Stimulated activated CD4-positive, alpha-beta T cell treated with anti-CD3 and anti-CD28 coated beads, Interleukin-4, amount 100 ng/mL, for 24 hours (primary cell): ENCODE results near the gene TOB2.
A peak's percentile ranks its signal among the peaks of the same experiment; 100 is the strongest.
"Not testable (repeated sequence)": the region's sequence is repeated elsewhere in the genome, so short reads cannot be mapped to it uniquely, and the experiment has no call there.

Experiments
- DNase-seq: peaks from one replicate; pipeline ENCODE4 v3.0.0-alpha.2; 2020

TOB2 gene

DNA sequence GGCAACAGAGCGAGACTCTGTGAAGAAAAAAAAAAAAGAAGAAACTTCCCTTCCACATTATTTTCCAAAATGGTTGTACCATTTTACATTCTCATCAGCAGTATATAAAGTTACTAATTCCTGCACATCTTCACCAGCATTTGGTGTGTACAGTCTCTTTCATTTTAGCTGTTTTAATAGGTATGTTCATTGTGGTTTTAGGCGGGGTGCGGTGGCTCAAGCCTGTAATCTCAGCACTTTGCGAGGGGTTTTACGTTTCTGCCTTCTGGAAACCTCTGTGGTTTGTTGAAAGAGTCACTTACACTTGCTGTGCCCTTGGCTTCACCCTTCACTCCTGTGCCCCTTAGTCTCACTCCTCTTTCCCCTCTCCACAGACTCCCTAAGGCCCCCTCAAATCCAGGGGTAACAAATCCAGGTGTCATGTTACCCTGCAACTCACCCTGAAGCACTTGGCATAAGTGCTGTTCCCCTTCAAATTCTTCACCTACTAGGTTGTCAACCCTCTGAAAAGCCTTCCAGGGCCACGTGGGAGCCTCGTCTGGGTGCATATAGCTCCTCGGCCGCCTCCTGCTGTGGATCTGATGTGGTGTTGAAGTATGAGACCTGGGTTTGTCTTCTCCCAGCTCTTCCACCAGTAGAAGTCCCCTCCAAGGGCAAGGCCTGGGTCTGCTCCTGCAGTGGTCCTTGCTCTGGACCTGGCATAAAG lies 20.8 kb downstream of the TOB2 start:
- DNase-seq, result peak; percentile 34

DNA sequence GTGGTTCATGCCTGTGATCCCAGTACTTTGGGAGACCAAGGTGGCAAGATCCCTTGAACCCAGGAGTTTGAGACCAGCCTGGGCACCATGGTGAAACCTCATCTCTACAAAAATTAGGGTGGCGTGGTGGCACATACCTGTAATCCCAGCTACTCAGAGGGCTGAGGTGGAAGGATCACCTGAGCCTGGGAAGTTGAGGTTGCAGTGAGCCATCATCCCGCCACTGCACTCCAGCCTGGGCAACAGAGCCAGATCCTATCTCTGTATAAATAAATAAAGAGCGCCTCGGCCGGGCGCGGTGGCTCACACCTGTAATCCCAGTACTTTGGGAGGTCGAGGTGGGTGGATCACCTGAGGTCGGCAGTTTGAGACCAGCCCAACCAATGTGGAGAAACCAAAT lies 27.9 kb downstream of the TOB2 start:
- no peak for DNase-seq

DNA sequence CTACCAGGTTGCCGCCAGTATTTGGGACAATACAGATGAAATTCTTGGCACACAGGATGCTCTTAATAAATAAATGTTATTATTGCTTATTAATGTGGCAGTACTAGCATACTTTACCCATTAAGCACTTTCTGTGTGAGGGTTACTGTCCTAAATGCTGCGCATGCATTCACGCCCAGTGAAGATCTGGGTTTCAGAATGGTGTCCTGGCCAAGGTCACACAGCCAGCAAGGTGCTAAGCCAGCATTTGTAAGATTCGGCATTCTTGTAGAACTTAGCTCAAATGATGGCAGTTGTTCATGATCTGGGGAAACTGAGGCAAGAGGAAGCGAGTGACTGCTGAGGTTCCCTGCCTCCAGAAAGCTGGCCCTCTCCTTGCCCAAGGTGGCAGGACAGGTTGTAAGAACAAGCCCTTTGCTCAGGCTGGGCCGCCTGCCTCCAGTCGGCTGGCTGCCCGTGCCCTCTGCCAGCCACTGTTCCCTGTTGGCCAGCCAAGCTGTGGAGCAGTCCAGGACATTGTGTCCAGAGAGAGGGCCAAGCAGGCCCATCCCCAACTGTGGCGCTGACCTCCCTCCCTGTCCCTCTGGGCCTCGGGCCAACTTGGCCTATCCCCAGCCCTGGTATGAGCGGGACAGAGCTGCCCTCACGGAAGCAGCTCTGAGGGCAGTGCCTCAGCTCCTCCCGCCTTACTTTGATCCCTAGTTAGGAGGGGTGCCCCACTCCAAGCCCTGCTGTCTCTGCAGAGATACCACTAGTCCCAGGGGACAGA lies 28.8 kb downstream of the TOB2 start:
- DNase-seq, result no peak

DNA sequence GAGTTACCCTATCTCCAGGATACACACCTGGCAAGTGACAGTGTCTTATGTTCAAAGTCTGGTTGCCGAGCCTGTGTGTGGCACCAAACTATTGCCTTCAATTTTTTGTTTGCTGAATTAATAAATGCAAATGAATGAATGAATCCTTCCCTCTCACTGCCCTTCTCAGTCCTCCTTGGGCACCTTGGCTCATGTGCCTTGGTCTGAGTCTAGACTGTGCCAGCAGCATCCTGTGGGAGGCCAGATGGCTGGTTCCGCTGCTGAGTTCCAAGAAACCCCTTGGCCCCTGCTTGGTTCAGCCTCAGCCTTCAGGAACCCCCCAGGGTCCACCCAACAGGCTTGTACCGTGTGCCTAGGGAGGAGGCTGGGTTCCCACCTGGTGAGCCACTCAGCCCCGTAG lies 31.0 kb downstream of the TOB2 start:
- no peak for DNase-seq

DNA sequence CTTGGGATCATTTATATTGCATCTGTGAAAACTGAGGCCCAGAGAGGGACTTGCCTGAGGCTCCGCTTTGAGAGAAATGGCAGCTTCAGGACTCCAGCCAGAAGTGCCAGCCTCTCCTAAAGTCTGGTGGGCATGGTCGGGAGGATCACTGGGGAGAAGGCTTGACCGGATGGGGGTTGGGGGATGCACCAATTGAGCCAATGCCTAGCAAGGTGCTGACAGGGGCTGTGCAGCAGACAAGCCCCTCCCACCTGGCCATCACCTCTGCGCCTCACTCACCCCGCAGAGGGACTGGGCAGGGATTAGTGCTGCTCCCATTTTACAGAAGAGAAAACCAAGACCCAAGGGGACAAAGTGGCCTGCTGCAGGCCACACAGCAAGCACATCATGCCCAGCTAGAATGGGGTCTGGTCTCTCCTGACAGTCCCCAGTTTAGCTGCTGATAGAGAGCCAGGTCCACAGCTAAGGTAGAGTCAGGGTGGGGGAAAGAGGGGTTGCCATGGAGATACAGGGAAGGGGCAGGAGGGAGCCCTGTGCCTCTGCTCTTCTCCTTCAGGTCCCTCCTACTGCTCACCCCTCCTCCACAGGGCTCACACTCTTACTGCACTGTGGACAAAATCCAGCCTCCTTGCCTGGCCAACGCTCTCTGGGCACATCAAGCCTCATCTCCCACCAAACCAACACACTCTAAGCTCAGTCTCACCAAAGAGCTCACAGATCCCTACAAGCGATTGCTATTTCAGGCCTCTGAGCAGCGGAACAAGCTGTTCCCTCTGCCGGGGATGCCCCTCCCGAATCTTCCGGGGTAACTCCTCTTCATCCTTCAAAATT lies 35.4 kb downstream of the TOB2 start:
- no peak for DNase-seq

DNA sequence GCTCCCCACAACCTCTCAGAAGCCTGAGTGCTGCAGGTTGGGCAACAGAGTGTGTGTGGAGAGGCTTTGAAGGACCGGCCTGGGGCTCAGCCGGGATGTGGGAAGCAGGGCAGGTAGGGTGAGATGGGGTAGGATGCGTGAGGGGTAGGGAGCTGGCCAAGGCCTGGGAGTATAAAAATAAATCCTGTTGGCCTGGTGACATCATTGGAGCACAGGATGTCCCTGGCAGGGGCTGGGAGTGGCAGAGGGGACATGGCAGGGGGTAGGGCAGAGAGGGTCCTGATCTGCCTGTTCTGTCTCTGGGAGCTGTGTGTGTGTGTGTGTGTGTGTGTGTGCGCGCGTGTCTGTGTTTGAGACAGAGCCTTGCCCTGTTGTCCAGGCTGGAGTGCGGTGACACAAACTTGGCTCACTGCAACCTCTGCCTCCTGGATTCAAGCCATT lies 36.3 kb downstream of the TOB2 start:
- no peak for DNase-seq

DNA sequence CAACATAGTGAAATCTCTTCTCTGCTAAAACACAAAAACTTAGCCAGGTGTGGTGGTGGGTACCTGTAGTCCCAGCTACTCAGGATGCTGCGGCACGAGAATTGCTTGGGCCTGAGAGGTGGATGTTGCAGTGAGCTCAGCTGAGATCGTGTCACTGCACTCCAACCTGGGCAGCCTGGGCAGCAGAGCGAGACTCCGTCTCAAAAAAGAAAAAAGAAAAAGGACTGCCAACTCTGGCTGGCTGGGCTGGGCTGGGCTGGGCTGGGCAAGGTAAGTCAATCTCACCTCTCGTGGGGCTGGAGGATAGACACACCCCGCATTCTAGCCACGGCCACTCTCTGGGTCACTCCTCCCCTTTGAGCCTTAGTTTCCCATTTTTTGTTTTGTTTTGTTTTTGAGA lies 37.9 kb downstream of the TOB2 start:
- DNase-seq, result no peak

DNA sequence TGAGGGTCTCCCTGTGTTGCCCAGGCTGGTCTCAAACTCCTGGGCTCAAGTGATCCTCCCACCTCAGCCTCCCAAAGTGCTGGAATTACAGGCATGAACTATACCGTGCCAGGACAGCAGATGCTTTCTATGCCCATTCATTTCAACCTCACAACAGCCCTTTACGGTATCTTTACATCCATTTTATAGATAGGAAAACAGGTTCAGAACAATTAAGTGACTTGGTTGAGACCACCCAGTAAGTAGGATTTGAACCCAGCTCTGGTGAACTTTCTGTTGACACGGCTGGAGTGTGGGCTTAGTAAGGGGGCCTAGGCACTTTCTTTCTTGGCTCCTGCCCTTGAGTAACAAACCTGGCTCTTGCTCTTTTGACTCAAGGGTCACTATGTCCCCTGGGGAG lies 39.2 kb downstream of the TOB2 start:
- no peak for DNase-seq

DNA sequence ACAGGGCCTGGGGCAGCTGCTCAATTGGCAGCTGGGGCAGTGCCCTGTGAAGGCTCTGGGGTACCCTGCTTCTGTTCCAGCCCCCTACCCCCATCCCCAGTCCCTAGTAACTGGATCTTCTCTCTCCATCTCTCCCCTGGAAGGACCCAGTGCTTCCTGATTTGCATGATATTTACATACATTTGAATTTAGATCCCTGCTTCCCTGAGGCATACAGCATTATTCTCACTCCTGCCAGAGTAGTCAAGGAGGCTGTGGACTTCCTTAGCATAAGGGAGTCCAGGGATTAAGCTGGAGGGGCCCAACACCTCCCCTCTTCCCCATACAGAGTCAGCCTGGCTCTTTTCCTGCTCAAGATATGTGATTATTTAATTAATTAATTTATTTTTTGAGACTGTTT lies 40.2 kb downstream of the TOB2 start:
- no peak for DNase-seq

DNA sequence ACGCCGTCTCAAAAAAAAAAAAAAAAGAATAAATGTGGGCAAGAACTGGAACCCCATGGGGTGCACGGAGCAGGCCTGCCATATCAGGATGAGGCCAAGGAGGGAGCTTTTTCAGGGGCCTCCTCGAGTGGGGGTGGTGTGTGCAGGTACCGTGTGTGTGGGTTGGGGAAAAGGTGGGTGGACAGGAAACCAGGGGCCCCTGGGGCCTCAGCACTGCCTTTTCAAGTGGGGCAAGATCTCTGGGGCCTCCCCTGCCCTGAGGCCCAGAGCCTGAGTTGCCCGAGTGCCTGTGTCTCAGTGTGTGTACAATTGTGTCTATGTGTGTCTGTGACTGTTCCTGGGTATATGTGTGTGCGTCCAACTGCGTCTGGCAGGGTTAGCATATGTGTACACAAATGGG lies 41.0 kb downstream of the TOB2 start:
- DNase-seq, result peak; percentile 46

DNA sequence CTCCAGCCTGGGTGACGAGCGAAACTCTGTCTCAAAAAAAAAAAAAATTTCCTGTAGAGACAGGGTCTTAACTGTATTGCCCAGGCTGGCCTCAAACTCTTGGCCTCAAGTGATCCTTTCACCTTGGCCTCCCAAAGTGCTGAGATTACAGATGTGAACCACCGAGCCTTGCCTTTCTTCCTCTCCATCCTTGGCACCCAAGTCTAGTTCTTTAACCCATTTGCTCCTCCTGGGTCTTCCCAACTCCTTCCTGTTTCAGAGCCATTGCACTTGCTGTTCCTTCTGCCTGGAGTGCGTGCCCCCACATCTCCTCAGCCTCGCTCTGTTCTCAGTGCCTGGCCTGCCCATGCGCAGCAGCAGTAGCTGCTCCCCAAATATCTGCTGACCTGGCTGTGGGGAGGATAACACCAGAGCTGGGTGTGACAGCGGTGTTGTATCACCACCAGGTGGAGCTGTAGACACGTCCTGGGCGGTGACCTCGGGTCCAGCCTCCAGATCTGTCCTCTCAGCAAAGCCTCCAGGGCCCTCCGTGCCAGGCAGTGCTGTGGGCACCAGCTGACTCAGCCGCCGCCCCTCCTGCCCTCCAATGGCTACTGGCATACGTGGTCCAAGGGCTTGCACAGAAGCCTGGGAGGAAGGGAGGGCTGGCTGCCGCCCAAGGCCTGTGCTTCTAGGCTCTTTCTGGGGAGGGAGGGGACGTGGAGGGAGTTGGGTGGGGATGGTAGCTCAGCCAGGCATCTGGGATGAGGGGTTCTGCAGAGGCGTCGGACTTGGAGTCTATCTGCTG lies 42.9 kb downstream of the TOB2 start:
- peak; percentile 88 for DNase-seq

DNA sequence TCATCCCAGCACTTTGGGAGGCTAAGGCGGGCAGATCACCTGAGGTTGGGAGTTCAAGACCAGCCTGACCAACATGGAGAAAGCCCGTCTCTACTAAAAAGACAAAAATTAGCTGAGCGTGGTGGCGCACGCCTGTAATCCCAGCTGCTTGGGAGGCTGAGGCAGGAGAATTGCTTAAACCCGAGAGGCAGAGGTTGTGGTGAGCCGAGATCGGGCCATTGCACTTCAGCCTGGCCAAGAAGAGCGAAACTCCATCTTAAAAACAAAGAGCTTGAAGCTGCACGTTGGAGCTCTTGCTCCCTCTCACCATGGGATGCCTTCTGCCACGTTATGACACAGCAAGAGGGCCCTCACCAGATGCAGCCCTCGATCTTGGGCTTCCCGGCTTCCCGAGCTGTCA lies 43.8 kb downstream of the TOB2 start:
- not testable (repeated sequence) for DNase-seq

DNA sequence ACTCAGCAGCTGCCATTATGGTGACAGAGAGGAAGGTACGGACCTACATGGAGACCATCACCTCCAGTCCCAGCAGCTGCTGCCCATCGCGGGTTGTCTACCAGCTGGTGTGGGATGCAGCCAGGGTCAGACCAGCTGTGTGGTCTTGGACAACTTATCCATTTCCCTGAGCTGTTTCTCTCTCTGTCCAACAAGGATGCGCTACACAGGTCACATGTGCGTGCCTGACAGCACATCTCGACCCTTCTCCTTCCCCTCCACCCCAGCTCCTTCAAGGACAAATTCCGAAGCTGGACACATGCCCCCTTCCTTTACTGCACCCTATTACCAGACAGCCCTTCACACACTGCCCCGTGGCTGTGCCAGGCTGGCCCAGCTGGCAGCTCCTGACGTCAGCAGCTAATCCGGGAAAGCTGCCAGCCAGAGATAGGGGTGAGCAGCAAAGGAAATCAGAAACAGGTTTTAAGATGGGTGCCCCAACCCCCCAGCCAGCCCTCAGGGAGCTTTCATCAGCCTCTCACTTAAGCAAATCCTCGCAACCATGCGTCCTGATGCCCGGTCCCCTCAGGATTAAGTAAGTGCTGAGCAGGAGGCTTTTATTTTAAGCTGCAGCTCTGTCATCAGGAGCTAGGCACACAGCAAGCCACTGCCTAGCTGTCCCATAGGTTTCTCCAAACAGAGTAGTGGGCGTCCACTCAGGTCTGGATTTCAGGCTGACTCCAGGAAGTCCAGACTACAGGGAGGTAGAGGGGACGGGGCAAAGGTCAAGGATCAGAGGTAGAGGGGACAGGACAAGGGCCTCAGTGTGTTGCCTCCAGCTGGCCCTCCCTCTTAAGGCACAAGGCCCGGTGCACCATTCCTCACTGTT lies 44.6 kb downstream of the TOB2 start:
- no peak for DNase-seq

DNA sequence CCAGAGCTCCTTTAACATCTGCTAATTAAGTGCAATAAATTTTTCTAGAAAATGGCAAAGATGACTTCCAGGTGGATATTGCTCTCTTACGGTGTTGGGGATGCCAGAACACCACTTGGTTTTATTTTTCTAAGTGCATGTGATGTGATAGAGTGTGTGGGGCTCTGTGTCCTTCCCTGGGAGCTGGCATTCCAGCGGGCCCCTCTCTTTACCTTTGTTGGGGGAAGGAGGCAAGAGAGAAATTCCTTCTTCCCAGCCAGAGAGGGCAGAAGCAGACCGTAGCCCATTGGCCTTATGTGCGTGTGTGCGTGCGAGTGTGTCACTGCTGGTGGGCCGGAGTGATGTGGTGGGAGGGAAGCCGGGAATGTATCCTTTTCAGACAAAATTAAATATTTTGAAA lies 47.7 kb downstream of the TOB2 start:
- no peak for DNase-seq

DNA sequence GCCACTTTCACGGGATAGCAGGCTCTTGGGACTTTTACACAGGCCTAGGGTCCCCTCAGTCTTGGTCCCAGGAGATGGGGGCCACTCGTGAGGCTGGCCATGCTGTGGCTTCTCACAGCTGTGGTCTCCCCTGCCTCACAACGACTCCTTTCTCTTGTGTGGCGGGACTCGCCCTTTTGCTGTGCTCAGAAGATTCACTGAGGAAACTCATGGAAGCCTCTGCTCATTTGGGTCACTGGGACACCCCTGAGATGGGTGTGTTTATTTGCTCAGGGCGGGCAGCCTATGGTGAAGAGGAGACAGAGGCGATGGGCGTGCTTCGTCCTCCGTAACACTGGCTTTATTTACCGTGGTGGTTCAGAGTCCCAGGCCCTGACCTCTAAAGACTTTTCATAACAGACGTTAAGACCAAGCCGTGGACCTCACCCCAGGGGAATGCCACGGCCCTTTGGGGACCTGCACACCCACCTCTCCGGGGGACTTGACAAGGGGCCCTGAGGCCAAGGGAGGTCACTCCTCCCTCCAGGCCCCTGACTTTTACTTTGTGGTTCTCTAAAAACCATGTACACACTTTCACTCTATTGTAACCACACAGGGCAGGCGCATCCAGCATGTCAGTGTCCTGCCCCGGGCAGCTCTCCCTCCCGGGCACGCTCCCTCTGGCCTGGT lies 49.3 kb downstream of the TOB2 start:
- DNase-seq, result no peak

DNA sequence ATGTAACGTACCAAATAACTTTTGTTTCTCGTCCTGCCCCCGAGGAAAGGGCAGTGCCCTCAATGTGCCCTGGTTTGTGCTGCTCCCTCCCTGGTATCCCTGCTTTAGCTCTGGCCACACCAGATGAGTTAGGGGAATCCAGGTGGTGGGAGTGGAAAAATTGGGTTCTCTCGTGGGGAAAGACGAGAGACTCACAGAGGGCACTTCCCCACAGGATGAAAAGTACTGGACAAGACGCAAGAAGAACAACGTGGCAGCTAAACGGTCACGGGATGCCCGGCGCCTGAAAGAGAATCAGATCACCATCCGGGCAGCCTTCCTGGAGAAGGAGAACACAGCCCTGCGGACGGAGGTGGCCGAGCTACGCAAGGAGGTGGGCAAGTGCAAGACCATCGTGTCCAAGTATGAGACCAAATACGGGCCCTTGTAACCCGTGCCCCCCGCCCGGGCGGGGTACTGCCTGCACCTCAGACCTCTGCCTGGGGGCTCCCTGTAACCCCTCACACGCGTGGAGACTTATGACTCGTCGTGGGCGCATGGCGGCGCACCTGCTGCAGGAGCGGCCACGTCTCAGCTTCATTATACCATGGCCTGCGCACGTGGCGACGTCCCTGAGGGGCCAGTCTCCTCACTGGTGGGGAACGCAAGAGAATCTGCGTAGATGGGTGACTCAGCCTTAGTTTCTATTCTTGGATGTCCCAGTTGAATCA lies 50.9 kb downstream of the TOB2 start:
- no peak for DNase-seq

DNA sequence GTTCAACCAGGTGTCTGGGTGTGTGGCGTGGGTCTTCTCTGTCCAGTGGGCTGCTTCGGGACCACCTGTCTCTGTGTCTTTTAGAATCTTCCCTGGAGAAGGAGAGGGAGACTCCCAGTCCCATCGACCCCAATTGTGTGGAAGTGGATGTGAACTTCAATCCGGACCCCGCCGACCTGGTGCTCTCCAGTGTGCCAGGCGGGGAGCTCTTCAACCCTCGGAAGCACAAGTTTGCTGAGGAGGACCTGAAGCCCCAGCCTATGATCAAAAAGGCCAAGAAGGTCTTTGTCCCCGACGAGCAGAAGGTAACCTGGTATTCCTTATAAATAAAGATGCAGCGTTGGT lies 52.6 kb downstream of the TOB2 start:
- no peak for DNase-seq

DNA sequence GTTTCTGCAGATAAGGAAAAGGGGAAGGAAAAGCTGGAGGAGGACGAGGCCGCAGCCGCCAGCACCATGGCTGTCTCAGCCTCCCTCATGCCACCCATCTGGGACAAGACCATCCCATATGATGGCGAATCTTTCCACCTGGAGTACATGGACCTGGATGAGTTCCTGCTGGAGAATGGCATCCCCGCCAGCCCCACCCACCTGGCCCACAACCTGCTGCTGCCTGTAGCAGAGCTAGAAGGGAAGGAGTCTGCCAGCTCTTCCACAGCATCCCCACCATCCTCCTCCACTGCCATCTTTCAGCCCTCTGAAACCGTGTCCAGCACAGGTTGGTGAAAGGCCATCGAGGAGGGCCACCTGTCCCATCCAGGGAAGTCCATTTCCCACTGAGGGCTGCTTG lies 59.3 kb downstream of the TOB2 start:
- no peak for DNase-seq

DNA sequence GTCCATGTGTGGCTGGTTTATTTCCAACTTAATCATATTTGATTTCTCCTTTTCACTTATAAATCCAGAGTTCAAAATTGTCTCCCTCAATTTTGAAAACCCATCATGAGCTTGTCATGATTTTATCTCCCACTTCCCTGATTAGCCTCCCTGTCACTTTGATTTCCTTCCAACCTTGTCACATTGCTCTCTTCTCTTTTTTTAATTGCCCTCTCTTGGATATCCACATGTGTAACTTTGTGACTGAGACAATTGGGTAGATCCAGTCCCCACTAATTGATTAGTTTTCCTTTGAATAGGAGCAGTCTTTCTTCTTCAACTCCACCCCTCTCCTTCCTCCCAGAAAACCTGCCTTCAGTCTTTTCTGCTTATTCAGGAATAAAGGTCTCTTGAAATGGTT lies 62.5 kb downstream of the TOB2 start:
- DNase-seq, result no peak
